Kidney epithelial cell (primary cell): ENCODE measurements around the gene P3H2. TPM values are rescaled to one million over a fixed set of nuclear protein-coding genes. Genes with fewer than 3 reads are reported as not detected.

Experiments
- DNase-seq: peaks from one replicate; pipeline ENCODE4 v3.0.0-alpha.2; 2010; ENCODE audit warnings: low read depth
- H3K27me3 ChIP-seq: 2 replicates; pipeline ENCODE4 v1.6.0; 2011; ENCODE audit warnings: low read length; ENCODE audit not compliant: control insufficient read depth, insufficient read depth
- H3K36me3 ChIP-seq: 2 replicates; pipeline ENCODE4 v1.5.1; 2011; ENCODE audit warnings: low read length; ENCODE audit not compliant: control insufficient read depth, insufficient read depth
- H3K4me3 ChIP-seq: 2 replicates; pipeline ENCODE4 v1.5.1; 2011; ENCODE audit warnings: low read depth, mild to moderate bottlenecking, control low read depth, low read length
- total RNA-seq: library from RNA; depleted of rRNA; stranded (reverse); fragments of >200 nt; gene quantifications from 2 replicates; pipeline ENCODE4 v1.2.3, GENCODE V29; 2015
- TF ChIP-seq, protein P1 (sequence below): IDR thresholded peaks from 2 replicates; pipeline ENCODE4 v1.5.1; 2011; ENCODE audit warnings: mild to moderate bottlenecking, moderate library complexity, low read length, control low read depth, inconsistent platforms; ENCODE audit not compliant: insufficient read depth, poor library complexity, severe bottlenecking

The P3H2 gene
- total RNA-seq, 1 donor from 2014 or later = 27.8 TPM

DNA sequence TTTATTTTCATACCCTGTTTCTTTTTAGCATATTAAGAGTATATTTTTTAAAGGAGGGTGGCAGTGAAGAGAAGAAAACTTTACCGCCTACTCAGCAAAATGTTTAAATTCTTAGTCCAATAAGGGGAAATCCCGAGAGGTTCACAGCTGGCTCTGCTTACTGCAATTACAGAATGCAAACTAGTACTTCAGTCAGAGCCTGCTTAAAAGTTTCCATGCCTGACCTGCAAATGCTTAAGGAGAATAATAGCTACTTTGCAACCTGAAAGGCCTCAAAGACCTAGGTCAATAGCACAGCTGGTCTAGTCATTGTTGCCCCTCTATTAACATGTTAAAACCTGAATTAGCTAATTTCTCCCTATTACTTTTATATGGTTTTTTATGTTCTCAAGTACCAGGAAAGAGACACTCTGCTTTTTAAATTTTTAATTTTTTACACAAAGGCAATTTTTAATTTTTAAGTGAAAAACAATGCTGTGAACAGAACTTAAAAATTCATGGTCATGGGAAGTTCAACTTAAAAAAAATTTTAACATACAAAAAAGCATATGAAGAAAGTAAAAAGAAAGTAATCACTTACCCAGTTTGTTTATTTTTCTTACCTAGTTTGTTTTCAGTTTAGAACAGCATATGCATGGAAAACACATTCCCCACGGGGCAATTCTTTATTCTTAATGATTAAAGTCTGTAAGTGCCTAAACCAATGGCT is 79.2 kb downstream of the P3H2 start:
- no peaks in the 10 kb centered on the region for H3K27me3 ChIP-seq
- H3K4me3 ChIP-seq = no peak overlapping the region
- TF ChIP-seq, protein P1, sequence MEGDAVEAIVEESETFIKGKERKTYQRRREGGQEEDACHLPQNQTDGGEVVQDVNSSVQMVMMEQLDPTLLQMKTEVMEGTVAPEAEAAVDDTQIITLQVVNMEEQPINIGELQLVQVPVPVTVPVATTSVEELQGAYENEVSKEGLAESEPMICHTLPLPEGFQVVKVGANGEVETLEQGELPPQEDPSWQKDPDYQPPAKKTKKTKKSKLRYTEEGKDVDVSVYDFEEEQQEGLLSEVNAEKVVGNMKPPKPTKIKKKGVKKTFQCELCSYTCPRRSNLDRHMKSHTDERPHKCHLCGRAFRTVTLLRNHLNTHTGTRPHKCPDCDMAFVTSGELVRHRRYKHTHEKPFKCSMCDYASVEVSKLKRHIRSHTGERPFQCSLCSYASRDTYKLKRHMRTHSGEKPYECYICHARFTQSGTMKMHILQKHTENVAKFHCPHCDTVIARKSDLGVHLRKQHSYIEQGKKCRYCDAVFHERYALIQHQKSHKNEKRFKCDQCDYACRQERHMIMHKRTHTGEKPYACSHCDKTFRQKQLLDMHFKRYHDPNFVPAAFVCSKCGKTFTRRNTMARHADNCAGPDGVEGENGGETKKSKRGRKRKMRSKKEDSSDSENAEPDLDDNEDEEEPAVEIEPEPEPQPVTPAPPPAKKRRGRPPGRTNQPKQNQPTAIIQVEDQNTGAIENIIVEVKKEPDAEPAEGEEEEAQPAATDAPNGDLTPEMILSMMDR = no peak
- peak; percentile 29 for DNase-seq
- H3K36me3 ChIP-seq = no peaks in the 10 kb centered on the region

DNA sequence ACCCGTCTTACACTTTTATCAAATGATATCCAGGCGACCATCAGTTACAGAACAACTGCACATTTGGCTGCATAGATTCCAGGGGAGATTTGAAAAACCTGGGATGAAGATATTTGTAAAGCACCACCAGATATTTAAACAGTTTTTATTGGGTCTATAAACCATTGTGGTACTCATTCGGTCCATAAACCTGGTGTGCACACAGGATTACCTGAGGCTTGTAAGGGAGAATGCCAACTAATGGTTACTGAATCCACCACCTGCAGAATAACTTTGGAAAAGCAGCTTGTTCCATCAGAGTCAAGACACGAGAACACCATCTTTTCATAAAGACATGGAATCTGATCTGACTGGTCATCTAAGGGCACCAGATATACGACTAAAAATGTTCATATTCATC is 80.6 kb downstream of the P3H2 start:
- no peak overlapping the region for H3K4me3 ChIP-seq
- TF ChIP-seq, protein P1 = no peak
- no peaks in the 10 kb centered on the region for H3K27me3 ChIP-seq
- DNase-seq = no peak
- H3K36me3 ChIP-seq = no peaks in the 10 kb centered on the region

DNA sequence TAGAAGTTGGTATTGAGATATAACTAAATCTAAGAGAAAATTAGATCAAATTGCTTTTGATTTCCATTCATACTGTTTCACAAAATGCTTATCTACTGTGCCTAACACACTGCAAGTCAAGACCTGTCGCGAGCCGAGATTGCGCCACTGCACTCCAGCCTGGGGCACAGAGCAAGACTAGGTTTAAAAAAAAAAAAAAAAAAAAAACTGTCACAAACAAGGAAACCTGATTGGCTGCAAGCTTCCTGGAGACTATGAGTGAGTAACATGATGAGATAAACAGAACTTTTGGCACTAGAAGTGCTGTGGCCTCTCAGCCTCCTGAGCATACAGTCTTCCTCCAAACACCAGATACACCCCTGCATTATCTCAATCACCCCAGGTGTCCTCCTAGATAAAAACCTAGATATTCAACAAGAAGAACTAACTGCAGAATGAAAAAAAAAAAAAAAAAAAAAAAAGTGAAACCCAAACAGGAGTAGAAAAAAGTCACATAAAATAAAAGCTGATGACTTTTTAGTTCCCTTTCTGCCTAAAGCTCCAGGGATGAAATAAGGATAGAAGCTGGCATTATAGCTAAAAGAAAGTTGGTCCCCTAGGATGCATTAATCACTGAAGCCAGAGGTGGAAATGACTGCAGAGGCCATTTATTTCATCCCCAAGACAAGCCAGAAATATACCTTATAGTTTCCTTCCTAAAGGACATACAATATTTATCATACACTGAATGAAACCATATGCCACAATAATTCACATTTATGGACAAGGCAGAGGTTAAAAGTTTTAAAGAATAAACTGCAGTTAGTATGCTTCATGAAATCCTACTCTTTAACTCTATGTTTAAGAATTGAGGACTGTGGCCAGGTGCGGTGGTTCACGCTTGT is 82.4 kb downstream of the P3H2 start:
- Histone ChIP-seq H3K4me3 (no peak overlapping the region), H3K36me3 (no peaks in the 10 kb centered on the region), H3K27me3 (no peaks in the 10 kb centered on the region)
- TF ChIP-seq, protein P1 = no peak
- DNase-seq = peak; percentile 32

DNA sequence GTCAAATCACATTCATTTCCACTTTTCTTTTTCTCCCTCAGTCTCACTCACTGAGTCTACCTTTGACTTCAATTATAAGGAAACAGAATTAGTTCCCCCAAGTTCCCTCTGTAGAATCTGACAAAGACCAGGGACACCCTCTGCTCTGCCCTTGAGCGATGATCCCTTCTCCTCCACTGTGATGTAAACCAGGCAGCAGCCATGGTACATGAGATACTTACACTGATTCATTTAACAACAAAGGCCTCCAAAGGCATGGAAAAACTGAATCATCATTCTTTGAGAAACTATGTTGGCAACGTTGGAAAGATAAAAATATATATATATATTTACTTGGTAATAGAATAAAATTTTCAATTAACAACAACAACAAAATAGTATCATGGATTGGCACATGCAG is 84.1 kb downstream of the P3H2 start:
- TF ChIP-seq, protein P1 = no peak
- Histone ChIP-seq H3K36me3 (no peaks in the 10 kb centered on the region), H3K27me3 (no peaks in the 10 kb centered on the region), H3K4me3 (no peak overlapping the region)
- DNase-seq = no peak

DNA sequence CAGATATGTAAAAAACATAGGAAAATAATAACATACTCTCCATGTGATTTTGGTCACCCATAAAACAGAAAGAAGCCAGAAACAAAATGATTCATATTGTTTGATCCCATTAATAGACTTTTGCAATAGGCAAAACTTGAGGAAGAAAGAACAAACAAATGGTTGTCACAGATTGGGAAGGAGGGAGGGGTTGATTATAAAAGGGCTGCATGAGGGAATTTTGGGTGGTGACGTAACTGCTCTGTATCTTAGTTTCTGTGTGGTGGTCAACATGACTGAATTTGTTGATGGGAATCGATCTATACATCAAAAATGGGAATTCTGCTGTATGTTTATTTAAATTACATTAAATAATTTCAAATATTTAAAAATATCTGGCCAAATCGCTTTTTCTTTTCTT is 86.3 kb downstream of the P3H2 start:
- no peaks in the 10 kb centered on the region for H3K36me3 ChIP-seq
- H3K27me3 ChIP-seq = no peaks in the 10 kb centered on the region
- no peak for DNase-seq
- TF ChIP-seq, protein P1 = no peak
- H3K4me3 ChIP-seq = no peak overlapping the region

DNA sequence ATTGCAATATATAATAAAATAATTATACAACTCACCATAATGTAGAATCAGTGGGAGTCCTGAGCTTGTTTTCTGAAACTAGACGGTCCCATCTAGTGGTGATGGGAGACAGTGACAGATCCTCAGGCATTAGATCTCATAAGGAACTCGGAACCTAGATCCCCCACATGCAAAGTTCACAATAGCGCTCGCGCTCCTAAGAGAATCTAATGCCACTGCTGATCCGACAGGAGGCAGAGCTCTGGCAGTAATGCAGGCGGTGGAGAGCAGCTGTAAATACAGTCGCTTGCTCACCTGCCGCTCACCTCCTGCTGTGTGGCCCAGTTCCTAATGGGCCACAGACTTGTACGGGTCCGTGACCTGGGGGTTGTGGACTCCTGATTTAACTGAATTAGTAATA is 87.8 kb downstream of the P3H2 start:
- no peaks in the 10 kb centered on the region for H3K36me3 ChIP-seq
- no peak for DNase-seq
- no peaks in the 10 kb centered on the region for H3K27me3 ChIP-seq
- no peak overlapping the region for H3K4me3 ChIP-seq
- TF ChIP-seq, protein P1 = no peak
